HG02870 (cell line): ENCODE data around the gene ANKRD36B.
A peak's percentile ranks its signal among the peaks of the same experiment; 100 is the strongest.
"Not testable (repeated sequence)": the region's sequence is repeated elsewhere in the genome, so short reads cannot be mapped to it uniquely, and the experiment has no call there.

ENCODE experiments used
- ATAC-seq: cut with Tn5 transposase; IDR thresholded peaks from one replicate; pipeline ENCODE4 v1.9.1; 2021; ENCODE audit warnings: mild to moderate bottlenecking, moderate library complexity; ENCODE audit not compliant: unreplicated experiment

Gene ANKRD36B

GRCh38 chr2:97589598-97590510 is at the start of gene ANKRD36B:
Gene ANKRD36B (minus strand): TSS chr2:97589877. CDS start chr2:97589685, 192 bp downstream.
- peak; percentile 63 for ATAC-seq

- ATAC-seq, result not testable (repeated sequence)
Measured at GRCh38 chr2:97626049-97626430, 36.4 kb upstream of the ANKRD36B start.

- ATAC-seq, result not testable (repeated sequence)
Measured at GRCh38 chr2:97625354-97626048, 35.8 kb upstream of the ANKRD36B start.

- ATAC-seq, result not testable (repeated sequence)
Measured at GRCh38 chr2:97622976-97623375, 33.3 kb upstream of the ANKRD36B start.

GRCh38 chr2:97620492-97620891 is 30.8 kb upstream of the ANKRD36B start:
- not testable (repeated sequence) for ATAC-seq

- ATAC-seq, result not testable (repeated sequence)
Measured at GRCh38 chr2:97618939-97619827, 29.5 kb upstream of the ANKRD36B start.

GRCh38 chr2:97617911-97618310 is 28.2 kb upstream of the ANKRD36B start:
- no peak for ATAC-seq

GRCh38 chr2:97615746-97616145 is 26.1 kb upstream of the ANKRD36B start:
- not testable (repeated sequence) for ATAC-seq

- ATAC-seq, result not testable (repeated sequence)
Measured at GRCh38 chr2:97611895-97612294, 22.2 kb upstream of the ANKRD36B start.

GRCh38 chr2:97608745-97609144 is 19.1 kb upstream of the ANKRD36B start:
- ATAC-seq, result not testable (repeated sequence)

GRCh38 chr2:97605524-97606339 is 16.1 kb upstream of the ANKRD36B start:
- not testable (repeated sequence) for ATAC-seq

- ATAC-seq, result not testable (repeated sequence)
Measured at GRCh38 chr2:97605109-97605508, 15.4 kb upstream of the ANKRD36B start.

GRCh38 chr2:97601537-97601936 is 11.9 kb upstream of the ANKRD36B start:
- ATAC-seq, result not testable (repeated sequence)

GRCh38 chr2:97596180-97596579 is 6.5 kb upstream of the ANKRD36B start:
- not testable (repeated sequence) for ATAC-seq

- not testable (repeated sequence) for ATAC-seq
Measured at GRCh38 chr2:97593520-97593919, 3.8 kb upstream of the ANKRD36B start.

- ATAC-seq, result peak; percentile 52
Measured at GRCh38 chr2:97590515-97591394, 1.1 kb upstream of the ANKRD36B start.

GRCh38 chr2:97589257-97589597 is 450 bp downstream of the ANKRD36B start:
- ATAC-seq, result not testable (repeated sequence)

GRCh38 chr2:97565674-97566073 is 24.0 kb downstream of the ANKRD36B start:
- not testable (repeated sequence) for ATAC-seq

- ATAC-seq, result not testable (repeated sequence)
Measured at GRCh38 chr2:97552406-97552805, 37.3 kb downstream of the ANKRD36B start.
